CD4-positive, alpha-beta T cell treated with Interleukin-10 for 1 hour (primary cell): ENCODE results near the gene TREX2.

Experiments used
- DNase-seq: peaks from one replicate; pipeline ENCODE4 v3.0.0-alpha.2; 2020

The TREX2 gene

GRCh38 chrX:153475271-153475670, 29.4 kb upstream of the TREX2 start:
- DNase-seq: no peak

- DNase-seq: peak; percentile 59
These were observed 28.9 kb upstream of the TREX2 start for GRCh38 chrX:153474718-153475117.

DNA sequence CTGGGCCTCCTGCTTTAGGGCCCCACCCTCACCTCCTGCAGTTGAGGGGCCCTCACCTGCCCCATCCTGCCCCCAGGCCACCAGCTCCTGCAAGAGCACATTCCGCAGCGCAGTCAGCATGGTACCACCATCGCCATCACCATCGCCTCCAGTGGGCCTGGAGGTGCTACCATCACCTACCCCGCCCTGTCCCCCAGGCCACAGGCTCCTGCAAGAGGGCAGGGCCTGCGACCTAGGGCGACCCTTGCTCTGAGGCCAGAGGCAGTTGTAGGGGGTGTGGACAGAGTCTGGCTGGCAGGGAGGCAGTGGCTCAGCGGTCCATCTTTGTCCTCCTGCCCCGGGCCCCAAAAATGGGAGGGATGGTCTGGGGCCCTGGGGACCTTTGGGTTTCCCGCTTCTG, 28.4 kb upstream of the TREX2 start:
- DNase-seq: no peak

DNA sequence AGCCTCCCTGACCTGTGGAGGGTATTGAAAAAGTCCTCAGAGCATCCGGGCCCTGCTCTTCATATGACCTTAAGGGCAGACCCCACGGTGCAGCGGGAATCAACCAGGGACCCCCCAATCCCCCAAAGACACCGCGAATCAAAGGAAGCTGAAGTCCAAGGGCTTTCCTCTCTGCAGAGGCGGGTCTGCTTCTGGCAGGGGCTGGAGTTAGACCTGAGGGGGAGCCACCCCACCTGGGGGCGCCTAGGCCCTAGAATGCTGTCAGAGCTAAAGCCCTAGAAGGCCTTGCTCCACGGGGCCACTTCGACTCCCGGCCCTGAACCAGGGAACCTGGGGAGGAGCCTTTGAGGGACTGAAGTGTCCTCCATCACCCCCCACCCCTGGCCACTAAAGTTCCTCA, 27.3 kb upstream of the TREX2 start:
- DNase-seq: no peak

- DNase-seq: no peak
These were observed 25.9 kb upstream of the TREX2 start for GRCh38 chrX:153471663-153472280.

- peak; percentile 91 for DNase-seq
These were observed 24.8 kb upstream of the TREX2 start, which contains the start of gene HAUS7 for GRCh38 chrX:153470411-153471363. HAUS7 (minus strand) TSS chrX:153470576; CDS start chrX:153470557, 19 bp downstream.

- DNase-seq: peak; percentile 2
These were observed 24.1 kb upstream of the TREX2 start for GRCh38 chrX:153469811-153470410.

DNA sequence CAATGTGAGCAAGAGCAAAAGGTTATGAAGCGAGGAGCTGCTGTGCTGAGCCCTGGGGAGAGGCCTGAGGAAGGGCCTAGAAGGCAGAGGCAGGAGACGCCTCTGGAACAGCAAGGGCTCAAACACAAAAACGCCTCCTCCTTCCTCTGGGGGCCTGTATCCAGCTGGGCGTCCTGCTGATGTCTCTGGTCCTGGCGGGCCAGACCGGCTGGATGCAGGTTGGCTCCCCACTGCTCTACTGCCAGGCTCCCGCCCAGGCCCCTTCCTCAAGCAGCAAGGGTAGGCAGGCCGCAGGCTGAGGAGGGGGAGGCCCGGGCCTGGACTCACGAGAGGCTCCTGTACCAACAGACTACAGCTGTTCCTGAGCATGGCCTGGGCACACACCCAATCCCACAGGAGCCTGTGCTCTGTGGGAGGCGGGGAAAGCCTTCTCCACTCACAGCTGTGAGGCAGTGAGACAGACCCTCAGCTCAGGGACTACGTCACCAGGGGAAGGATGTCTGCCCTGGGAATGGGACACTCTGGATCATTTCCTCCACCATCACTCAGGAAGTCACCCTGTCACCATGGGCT, 22.2 kb upstream of the TREX2 start:
- DNase-seq: no peak

- DNase-seq: no peak
These were observed 20.0 kb upstream of the TREX2 start for GRCh38 chrX:153465691-153466380.

DNA sequence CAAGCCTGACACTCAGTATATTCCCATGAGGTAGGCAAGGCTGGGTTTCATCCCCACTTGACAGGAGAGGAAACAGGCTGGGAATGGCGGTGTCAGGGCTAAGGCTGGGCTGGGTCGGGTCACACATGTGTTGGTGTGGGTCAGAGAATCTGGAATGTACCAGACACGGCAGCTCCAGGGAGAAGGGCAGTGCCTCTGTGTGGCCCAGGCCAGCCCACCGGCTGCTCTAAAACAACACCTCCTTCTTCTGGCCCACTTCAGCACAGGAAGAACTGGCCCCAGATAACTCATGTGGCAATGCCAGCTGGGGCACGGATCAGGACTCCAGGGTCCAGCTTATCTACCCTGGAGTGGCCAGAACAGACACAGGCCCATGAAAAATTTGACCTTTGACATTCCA, 18.3 kb upstream of the TREX2 start:
- DNase-seq: no peak

DNA sequence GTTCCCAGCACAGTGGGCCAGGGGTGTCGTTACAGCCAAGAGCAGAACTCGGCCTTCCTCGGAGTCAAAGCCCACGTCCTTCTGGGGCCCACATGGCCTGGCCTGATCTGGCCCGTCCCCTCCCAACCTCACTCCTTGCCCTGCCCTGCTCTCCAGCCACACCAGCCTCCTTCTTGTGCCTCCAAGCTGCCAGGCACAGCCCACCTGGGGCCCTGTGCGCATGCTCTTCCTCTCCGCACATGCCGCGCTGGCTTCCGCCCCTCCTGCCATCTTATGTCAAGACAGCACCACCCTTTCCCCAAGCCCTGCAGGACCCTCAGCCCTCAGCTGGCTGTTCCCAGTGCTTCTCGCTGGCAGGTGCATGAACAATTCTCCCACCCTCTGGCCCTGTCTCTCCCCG, 17.7 kb upstream of the TREX2 start:
- no peak for DNase-seq

DNA sequence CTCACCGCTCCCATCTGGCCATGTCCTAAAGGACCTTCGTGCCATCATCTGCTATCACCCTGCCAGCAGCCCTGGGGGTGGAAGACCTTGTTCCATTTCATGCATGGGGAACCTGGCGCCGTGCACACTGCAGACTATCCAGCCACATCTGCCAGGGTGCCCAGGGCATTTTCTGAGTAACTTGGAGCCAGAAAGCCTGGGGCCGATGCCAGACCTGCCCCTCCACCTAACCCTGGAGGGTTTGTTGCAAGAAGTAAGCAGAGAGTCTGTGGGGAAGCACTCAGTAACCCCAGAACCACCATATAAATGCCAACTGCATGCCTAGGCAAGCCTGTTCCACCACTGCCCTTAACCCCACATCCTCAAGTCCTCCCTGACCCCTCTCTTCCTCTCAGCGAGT, 17.2 kb upstream of the TREX2 start:
- DNase-seq: no peak

DNA sequence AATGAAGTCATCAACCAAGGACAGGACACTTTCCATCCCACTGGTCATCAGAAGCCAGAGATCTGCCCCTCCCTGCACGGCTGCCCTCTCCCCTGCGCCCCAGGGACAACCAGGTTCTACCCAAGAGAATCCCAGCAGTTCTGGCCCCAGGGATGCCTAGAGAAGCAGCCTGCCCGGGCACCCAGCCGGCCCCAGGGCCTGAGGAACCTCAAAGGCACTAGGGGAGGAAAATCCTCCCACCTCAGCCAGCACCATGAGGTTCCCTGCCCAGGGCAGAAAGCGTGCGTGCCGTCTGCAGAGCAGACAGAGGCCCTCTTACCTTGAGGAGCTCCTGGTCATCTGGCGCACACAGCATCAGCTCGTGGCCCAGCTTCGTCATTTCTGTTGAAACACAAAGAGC, 16.4 kb upstream of the TREX2 start:
- DNase-seq: no peak

DNA sequence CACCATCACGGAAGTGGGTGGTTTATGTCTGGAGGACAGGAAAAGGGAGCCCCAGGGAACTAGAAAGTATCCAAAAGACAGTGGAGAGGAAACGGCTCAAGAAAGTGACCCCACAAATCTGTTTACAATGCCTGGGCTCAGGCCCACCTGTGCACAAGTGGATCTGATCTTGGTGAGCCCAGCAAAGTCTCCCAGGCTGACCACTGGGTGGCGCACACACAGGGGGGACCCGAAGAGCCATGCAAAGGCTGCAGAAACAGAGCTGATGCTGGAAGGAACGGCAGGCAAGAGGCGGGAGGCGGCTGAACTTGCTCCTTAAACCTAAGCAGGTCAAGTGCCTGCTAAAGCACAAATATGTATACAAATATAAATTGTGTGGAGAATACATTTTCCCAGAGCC, 15.0 kb upstream of the TREX2 start:
- peak; percentile 54 for DNase-seq

- no peak for DNase-seq
These were observed 14.1 kb upstream of the TREX2 start for GRCh38 chrX:153459986-153460385.

- no peak for DNase-seq
These were observed 12.6 kb upstream of the TREX2 start for GRCh38 chrX:153458476-153458875.

- DNase-seq: no peak
These were observed 12.1 kb upstream of the TREX2 start for GRCh38 chrX:153457827-153458466.

- DNase-seq: no peak
These were observed 11.4 kb upstream of the TREX2 start for GRCh38 chrX:153457136-153457825.

- DNase-seq: no peak
These were observed 10.8 kb upstream of the TREX2 start for GRCh38 chrX:153456704-153457103.

GRCh38 chrX:153456161-153456560, 10.3 kb upstream of the TREX2 start:
- no peak for DNase-seq

DNA sequence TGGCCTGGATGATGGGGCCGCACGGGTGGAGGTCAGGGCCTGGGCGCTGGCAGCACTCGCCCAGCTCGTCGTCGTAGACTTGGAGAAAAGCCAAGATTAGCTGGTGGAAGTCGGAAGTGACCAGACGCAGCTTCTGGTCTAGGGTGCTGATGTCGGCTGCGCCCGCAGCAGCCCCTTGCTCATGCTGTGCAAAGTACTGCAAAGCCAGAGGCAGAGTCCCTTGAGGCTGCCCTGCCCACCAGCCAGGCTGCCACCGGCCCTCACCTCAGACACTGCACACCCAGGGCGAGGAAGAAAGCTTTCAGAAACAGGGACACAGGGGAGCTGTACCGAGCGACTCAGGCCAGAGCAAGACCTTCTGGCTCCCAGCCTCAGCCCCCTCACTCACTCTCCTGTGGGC, 9.7 kb upstream of the TREX2 start:
- DNase-seq: no peak
